Measurements from ENCODE around the gene RASA3.

- TF ChIP-seq, protein P1, sequence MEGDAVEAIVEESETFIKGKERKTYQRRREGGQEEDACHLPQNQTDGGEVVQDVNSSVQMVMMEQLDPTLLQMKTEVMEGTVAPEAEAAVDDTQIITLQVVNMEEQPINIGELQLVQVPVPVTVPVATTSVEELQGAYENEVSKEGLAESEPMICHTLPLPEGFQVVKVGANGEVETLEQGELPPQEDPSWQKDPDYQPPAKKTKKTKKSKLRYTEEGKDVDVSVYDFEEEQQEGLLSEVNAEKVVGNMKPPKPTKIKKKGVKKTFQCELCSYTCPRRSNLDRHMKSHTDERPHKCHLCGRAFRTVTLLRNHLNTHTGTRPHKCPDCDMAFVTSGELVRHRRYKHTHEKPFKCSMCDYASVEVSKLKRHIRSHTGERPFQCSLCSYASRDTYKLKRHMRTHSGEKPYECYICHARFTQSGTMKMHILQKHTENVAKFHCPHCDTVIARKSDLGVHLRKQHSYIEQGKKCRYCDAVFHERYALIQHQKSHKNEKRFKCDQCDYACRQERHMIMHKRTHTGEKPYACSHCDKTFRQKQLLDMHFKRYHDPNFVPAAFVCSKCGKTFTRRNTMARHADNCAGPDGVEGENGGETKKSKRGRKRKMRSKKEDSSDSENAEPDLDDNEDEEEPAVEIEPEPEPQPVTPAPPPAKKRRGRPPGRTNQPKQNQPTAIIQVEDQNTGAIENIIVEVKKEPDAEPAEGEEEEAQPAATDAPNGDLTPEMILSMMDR (IDR thresholded peaks at IDR 0.05; ENCODE audit: control extremely low read depth in 1 of 3, insufficient read depth in 1 of 3, low read depth in 1 of 3, low read length in 3 of 3), result no peak
- no peak for TF ChIP-seq POLR2A (IDR thresholded peaks at IDR 0.05; ENCODE audit: control extremely low read depth in 1 of 2, low read depth in 2 of 2, low read length in 2 of 2)
- no peak for TF ChIP-seq ATF2 (IDR thresholded peaks at IDR 0.05; ENCODE audit: low read length)
- no peak for TF ChIP-seq EZH2 (IDR thresholded peaks at IDR 0.05; ENCODE audit: low read depth, low read length, severe bottlenecking)
- TF ChIP-seq EP300 (IDR thresholded peaks at IDR 0.05; ENCODE audit: borderline replicate concordance in 1 of 2, low read depth in 2 of 2, low read length in 2 of 2), result no peak
- TF ChIP-seq CHD2 (IDR thresholded peaks at IDR 0.05; ENCODE audit: low read length), result no peak
- TF ChIP-seq GTF2F1 (IDR thresholded peaks at IDR 0.05; ENCODE audit: borderline replicate concordance, low read depth, low read length), result no peak
Observed at GRCh38 chr13:114041493-114041892, 90.9 kb downstream of the RASA3 start.
